NCI-H1930 (cell line): ENCODE measurements around the gene AFF3.

Source experiments
- DNase-seq, 2 experiments: peaks; one replicate each; lab custom pipeline; 2025; lab: John Stamatoyannopoulos, UW

AFF3 gene

GRCh38 chr2:99700482-99701398 lies 441.6 kb downstream of the AFF3 start:
- no peak for DNase-seq

- no peak for DNase-seq
Measured at GRCh38 chr2:99698896-99699295, 443.5 kb downstream of the AFF3 start.

GRCh38 chr2:99697811-99698568 lies 444.4 kb downstream of the AFF3 start:
- DNase-seq = no peak

GRCh38 chr2:99695944-99696253 lies 446.5 kb downstream of the AFF3 start:
- no peak for DNase-seq

GRCh38 chr2:99695130-99695943 lies 447.1 kb downstream of the AFF3 start:
- DNase-seq = no peak

- no peak for DNase-seq
Measured at GRCh38 chr2:99694331-99694730, 448.1 kb downstream of the AFF3 start.

GRCh38 chr2:99692785-99693184 lies 449.6 kb downstream of the AFF3 start:
- no peak for DNase-seq

- no peak for DNase-seq
Measured at GRCh38 chr2:99691926-99692325, 450.5 kb downstream of the AFF3 start.

- no peak for DNase-seq
Measured at GRCh38 chr2:99689145-99689742, 453.1 kb downstream of the AFF3 start.

GRCh38 chr2:99688699-99689098 lies 453.7 kb downstream of the AFF3 start:
- no peak for DNase-seq

- no peak for DNase-seq
Measured at GRCh38 chr2:99682275-99683060, 459.9 kb downstream of the AFF3 start.

GRCh38 chr2:99680946-99681345 lies 461.4 kb downstream of the AFF3 start:
- no peak for DNase-seq

- no peak for DNase-seq
Measured at GRCh38 chr2:99679518-99679917, 462.9 kb downstream of the AFF3 start.

GRCh38 chr2:99678625-99679024 lies 463.8 kb downstream of the AFF3 start:
- DNase-seq = no peak

- DNase-seq = no peak
Measured at GRCh38 chr2:99677814-99678213, 464.6 kb downstream of the AFF3 start.

- DNase-seq = no peak
Measured at GRCh38 chr2:99675130-99675661, 467.2 kb downstream of the AFF3 start.

- DNase-seq = no peak
Measured at GRCh38 chr2:99674090-99674489, 468.3 kb downstream of the AFF3 start.

GRCh38 chr2:99672766-99673350 lies 469.5 kb downstream of the AFF3 start:
- no peak for DNase-seq

GRCh38 chr2:99670768-99671734 lies 471.3 kb downstream of the AFF3 start:
- no peak for DNase-seq
